DND-41 (cell line): ENCODE data around the gene MOCOS.

Experiments used
- CTCF ChIP-seq: IDR thresholded peaks from 2 replicates; pipeline ENCODE4 v1.5.1; 2012; ENCODE audit warnings: borderline replicate concordance, low read length, moderate library complexity, mild to moderate bottlenecking; ENCODE audit not compliant: poor library complexity, severe bottlenecking; ENCODE audit errors: extremely low read depth
- EZH2 ChIP-seq: IDR thresholded peaks from 3 replicates; pipeline ENCODE4 v1.6.1; 2012; ENCODE audit warnings: borderline replicate concordance, low read depth, mild to moderate bottlenecking, moderate library complexity, low read length, inconsistent platforms; ENCODE audit not compliant: severe bottlenecking

GRCh38 chr18:36157441-36157840, 29.9 kb upstream of the MOCOS start:
- TF ChIP-seq EZH2 (no peak), CTCF (no peak)
